Right lobe of liver (tissue), 6 donors: ENCODE measurements around the gene ARMC5. TPM values are rescaled to one million over a fixed set of nuclear protein-coding genes. Genes with fewer than 3 reads are reported as not detected.
A peak's percentile ranks its signal among the peaks of the same experiment; 100 is the strongest.

Source experiments
- ATAC-seq, 4 donors: fragments of 200-7000 bp; cut with Tn5 transposase; one replicate each; pipeline ENCODE4 v1.9.1; 2020; ENCODE audit warnings: mild to moderate bottlenecking in 4 of 4, moderate library complexity in 4 of 4
- DNase-seq, 3 donors: peaks; one replicate each; pipeline ENCODE4 v3.0.0-alpha.2; 2020
- H3K27ac ChIP-seq, 3 donors: fragments of 200-600 bp; one replicate each; pipeline ENCODE4 v1.8.0; 2022
- H3K27me3 ChIP-seq, 2 donors: fragments of 200-600 bp; one replicate each; pipeline ENCODE4 v1.8.0; 2022
- H3K36me3 ChIP-seq, 4 donors: fragments of 200-600 bp; sonication (generic) in 1 of 4; one replicate each; pipeline versions ENCODE4 v1.5.1 to v1.8.0; 2017 to 2022; ENCODE audit warnings: control low read depth in 1 of 4
- H3K4me1 ChIP-seq, 4 donors: fragments of 200-600 bp; sonication (generic) in 1 of 4; one replicate each; pipeline versions ENCODE4 v1.5.1 to v1.8.0; 2017 to 2022; ENCODE audit warnings: control low read depth in 1 of 4
- H3K4me3 ChIP-seq, 3 donors: fragments of 200-600 bp; one replicate each; pipeline ENCODE4 v1.8.0; 2022
- H3K9me3 ChIP-seq, 4 donors: fragments of 200-600 bp; sonication (generic) in 1 of 4; one replicate each; pipeline versions ENCODE4 v1.5.1 to v1.8.0; 2017 to 2022; ENCODE audit warnings: control low read depth in 1 of 4
- POLR2A ChIP-seq: fragments of 450-650 bp; IDR thresholded peaks from one replicate; pipeline ENCODE4 v1.6.1; 2017; ENCODE audit warnings: antibody characterized with exemption, mild to moderate bottlenecking
- WGBS: methylation state at CpG from one replicate; pipeline ENCODE4 v1.1.6; 2018; ENCODE audit warnings: low coverage, low lambda C conversion rate; ENCODE audit not compliant: insufficient coverage; ENCODE audit errors: missing lambda C conversion rate; 5-methylcytosine and 5-hydroxymethylcytosine counted together
- intact Hi-C, 2 donors: fragments of 100-400 bp; cut with DNase I; formaldehyde crosslinking; loops; one replicate each; pipeline versions ENCODE4 v1.11.2 to v1.14.1; 2022
- total RNA-seq, 6 experiments: library from RNA; depleted of rRNA in 2 of 6; stranded (reverse); fragments of >200 nt in 2 of 6; fragmentation: NEBNext Ultra II Directional in 3 of 6; extraction: Animal tissue kit (Norgen Biotek cat#: 25700) in 3 of 6; gene quantifications; one replicate each; pipeline versions ENCODE4 v1.1.0 to v1.2.4, GENCODE V29; 2016 to 2023
- TF ChIP-seq, protein P1 (sequence below), 4 donors: fragments of 200-600 bp in 3 of 4; fragments of 450-650 bp in 1 of 4; IDR thresholded peaks; one replicate each; pipeline versions ENCODE4 v1.5.1 to v1.8.0; 2016 to 2022; ENCODE audit warnings: antibody characterized with exemption in 4 of 4, mild to moderate bottlenecking in 2 of 4
- donor health status: DM: no; HTN: yes; CAD: no.
- donor health status: DM: no; HTN: no; CAD: no.
- donor health status: DM: no; HTN: no; CAD: no.
- donor health status: DM: no; HTN: yes; CAD: no.
- donor health status: DM: no; HTN: yes; CAD: no.

The ARMC5 gene
- total RNA-seq, 6 experiments from 2014 or later = 3.9 to 20.9 (median 11.0) TPM

- Histone ChIP-seq H3K9me3 (no peaks in the 10 kb centered on the region), H3K4me1 (peaks cover 0 to 43% (median 20%) of the 10 kb centered on the region in 4 donors), H3K27me3 (no peaks in the 10 kb centered on the region), H3K36me3 (peaks cover 0 to 20% (median 5%) of the 10 kb centered on the region in 4 donors), H3K27ac (peak overlapping the region in 2 of 3 donors; percentile 76 to 90), H3K4me3 (no peak overlapping the region)
- no peak for DNase-seq
- intact Hi-C loops = no loop called here
- no peak for ATAC-seq
- no peak for TF ChIP-seq POLR2A
- TF ChIP-seq, protein P1, sequence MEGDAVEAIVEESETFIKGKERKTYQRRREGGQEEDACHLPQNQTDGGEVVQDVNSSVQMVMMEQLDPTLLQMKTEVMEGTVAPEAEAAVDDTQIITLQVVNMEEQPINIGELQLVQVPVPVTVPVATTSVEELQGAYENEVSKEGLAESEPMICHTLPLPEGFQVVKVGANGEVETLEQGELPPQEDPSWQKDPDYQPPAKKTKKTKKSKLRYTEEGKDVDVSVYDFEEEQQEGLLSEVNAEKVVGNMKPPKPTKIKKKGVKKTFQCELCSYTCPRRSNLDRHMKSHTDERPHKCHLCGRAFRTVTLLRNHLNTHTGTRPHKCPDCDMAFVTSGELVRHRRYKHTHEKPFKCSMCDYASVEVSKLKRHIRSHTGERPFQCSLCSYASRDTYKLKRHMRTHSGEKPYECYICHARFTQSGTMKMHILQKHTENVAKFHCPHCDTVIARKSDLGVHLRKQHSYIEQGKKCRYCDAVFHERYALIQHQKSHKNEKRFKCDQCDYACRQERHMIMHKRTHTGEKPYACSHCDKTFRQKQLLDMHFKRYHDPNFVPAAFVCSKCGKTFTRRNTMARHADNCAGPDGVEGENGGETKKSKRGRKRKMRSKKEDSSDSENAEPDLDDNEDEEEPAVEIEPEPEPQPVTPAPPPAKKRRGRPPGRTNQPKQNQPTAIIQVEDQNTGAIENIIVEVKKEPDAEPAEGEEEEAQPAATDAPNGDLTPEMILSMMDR (IDR thresholded peaks at IDR 0.05) = no peak
- 68% methylated on average over 8 of the region's 10 CpGs for WGBS
These were observed 2.1 kb downstream of the ARMC5 start for GRCh38 chr16:31461201-31461920.

DNA sequence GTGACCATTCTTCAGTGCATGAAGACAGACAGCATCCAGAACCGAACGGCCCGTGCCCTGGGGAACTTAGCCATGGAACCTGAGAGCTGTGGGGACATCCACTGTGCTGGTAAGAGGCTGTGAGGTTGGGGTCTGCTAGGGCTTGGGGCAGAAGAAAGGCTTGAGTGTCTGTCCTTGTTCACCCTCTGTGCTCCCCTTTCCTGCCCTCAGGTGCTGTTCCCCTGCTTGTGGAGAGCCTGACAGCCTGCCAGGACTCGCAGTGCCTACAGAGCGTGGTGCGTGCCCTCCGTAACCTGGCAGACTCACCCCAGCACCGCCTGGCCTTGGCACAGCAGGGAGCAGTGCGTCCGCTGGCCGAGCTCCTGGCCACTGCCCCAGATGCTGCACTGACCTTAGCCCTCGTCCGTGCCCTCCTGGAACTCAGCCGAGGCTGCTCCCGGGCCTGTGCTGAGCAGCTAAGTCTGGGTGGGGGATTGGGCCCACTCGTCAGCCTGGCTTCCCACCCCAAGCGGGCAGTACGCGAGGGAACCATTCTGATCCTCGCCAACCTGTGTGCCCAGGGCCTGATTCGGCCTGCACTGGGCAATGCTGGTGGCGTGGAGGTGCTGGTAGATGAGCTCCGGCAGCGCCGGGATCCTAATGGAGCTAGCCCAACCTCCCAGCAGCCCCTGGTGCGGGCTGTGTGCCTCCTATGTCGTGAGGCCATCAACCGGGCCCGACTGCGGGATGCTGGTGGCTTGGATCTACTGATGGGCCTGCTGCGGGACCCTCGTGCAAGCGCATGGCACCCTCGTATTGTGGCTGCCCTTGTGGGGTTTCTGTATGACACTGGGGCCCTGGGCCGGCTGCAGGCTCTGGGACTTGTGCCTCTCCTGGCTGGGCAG is 2.9 kb downstream of the ARMC5 start:
- ATAC-seq = peak; percentile 48 to 68 (median 58)
- peak overlapping the region in 2 of 3 donors; percentile 76 to 90 for H3K27ac ChIP-seq
- H3K36me3 ChIP-seq = peaks cover 0 to 27% (median 5%) of the 10 kb centered on the region in 4 donors
- no peaks in the 10 kb centered on the region for H3K27me3 ChIP-seq
- H3K4me1 ChIP-seq = peaks cover 0 to 35% (median 16%) of the 10 kb centered on the region in 4 donors
- H3K4me3 ChIP-seq = peak overlapping the region; percentile 16 to 71 (median 62)
- 0% methylated on average over 1 of the region's 35 CpGs for WGBS
- H3K9me3 ChIP-seq = no peaks in the 10 kb centered on the region
- DNase-seq = peak; percentile 92 to 98 (median 98)
- no peak for TF ChIP-seq POLR2A
- TF ChIP-seq, protein P1 (IDR thresholded peaks at IDR 0.05) = no peak
- intact Hi-C loops = no loop called here

- DNase-seq = peak in 1 of 3 donors; percentile 20
- 28% methylated on average over 3 of the region's 36 CpGs for WGBS
- ATAC-seq = no peak
- Histone ChIP-seq H3K27me3 (no peaks in the 10 kb centered on the region), H3K4me1 (peaks cover 0 to 26% (median 12%) of the 10 kb centered on the region in 4 donors), H3K9me3 (no peaks in the 10 kb centered on the region), H3K4me3 (no peak overlapping the region), H3K27ac (no peak overlapping the region), H3K36me3 (peaks cover 0 to 27% (median 5%) of the 10 kb centered on the region in 4 donors)
- intact Hi-C loops = no loop called here
- TF ChIP-seq, protein P1 (IDR thresholded peaks at IDR 0.05) = no peak
- no peak for TF ChIP-seq POLR2A
These were observed 5.1 kb downstream of the ARMC5 start for GRCh38 chr16:31464348-31464769.

DNA sequence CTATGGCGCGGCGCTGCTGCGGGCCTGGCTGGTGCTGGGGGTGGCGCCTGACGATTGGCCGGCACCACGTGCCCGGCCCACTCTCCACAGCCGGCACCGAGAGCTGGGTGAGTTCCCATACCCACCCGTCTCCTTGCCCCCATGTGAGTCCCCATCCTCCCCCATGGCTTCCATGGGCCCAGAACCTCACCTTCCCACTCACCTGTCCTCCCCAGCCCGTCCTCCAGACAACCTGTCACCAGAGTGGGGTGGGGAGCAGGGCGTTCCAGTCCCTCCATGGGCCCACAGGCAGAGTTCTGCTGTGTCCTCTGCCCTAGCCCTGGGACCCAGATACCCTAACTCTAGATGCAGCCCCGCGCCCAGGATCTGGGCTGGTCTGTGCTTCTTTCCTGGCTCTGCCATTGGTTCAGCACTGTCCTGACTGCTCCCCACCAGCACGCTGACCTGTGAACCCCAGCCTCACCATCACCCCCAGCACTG is 5.5 kb downstream of the ARMC5 start:
- Histone ChIP-seq H3K4me1 (peaks cover 0 to 26% (median 12%) of the 10 kb centered on the region in 4 donors), H3K36me3 (peaks cover 0 to 27% (median 5%) of the 10 kb centered on the region in 4 donors), H3K4me3 (no peak overlapping the region), H3K9me3 (no peaks in the 10 kb centered on the region), H3K27me3 (no peaks in the 10 kb centered on the region), H3K27ac (no peak overlapping the region)
- no peak for TF ChIP-seq POLR2A
- TF ChIP-seq, protein P1 (IDR thresholded peaks at IDR 0.05) = no peak
- ATAC-seq = no peak
- intact Hi-C loops = no loop called here
- DNase-seq = no peak
- 60% methylated on average over 1 of the region's 17 CpGs for WGBS
